Measurements from ENCODE around the gene GLT6D1.

DNA sequence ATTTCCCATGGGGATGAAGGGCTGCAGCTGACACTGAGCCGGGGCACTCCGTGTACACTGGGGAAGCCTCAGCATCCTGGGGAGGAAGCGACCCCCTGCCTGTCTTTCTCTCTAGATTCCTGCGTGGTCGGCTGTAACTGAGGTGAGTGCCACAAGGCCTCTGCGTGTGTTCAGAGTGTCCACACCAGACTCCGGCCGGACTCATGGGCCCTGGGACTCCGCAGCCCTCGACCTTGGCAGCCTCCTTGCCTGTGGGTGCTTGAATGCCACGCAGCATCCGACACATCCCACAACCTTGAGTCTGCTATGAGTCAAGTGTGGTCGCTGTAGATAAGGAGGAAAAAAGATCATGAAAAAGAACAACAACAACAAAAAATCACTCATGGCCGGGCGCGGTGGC is 54.4 kb downstream of the GLT6D1 start:
- TF ChIP-seq, protein P1, sequence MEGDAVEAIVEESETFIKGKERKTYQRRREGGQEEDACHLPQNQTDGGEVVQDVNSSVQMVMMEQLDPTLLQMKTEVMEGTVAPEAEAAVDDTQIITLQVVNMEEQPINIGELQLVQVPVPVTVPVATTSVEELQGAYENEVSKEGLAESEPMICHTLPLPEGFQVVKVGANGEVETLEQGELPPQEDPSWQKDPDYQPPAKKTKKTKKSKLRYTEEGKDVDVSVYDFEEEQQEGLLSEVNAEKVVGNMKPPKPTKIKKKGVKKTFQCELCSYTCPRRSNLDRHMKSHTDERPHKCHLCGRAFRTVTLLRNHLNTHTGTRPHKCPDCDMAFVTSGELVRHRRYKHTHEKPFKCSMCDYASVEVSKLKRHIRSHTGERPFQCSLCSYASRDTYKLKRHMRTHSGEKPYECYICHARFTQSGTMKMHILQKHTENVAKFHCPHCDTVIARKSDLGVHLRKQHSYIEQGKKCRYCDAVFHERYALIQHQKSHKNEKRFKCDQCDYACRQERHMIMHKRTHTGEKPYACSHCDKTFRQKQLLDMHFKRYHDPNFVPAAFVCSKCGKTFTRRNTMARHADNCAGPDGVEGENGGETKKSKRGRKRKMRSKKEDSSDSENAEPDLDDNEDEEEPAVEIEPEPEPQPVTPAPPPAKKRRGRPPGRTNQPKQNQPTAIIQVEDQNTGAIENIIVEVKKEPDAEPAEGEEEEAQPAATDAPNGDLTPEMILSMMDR (IDR thresholded peaks at IDR 0.05), result no peak
- TF ChIP-seq POLR2AphosphoS5 (IDR thresholded peaks at IDR 0.05) (no peak), POLR2A (IDR thresholded peaks at IDR 0.05) (no peak)

Data from sigmoid colon (tissue), 4 donors.